Sciatic nerve (tissue), 2 donors: ENCODE measurements around the gene FAM50A. TPM values are rescaled to one million over a fixed set of nuclear protein-coding genes. Genes with fewer than 3 reads are reported as not detected.

ENCODE experiments used
- ATAC-seq: fragments of 200-7000 bp; cut with Tn5 transposase; one replicate; pipeline ENCODE4 v1.9.1; 2020; ENCODE audit warnings: mild to moderate bottlenecking, moderate library complexity
- DNase-seq: peaks from one replicate; pipeline ENCODE4 v3.0.0-alpha.2; 2020; ENCODE audit warnings: low spot score
- intact Hi-C: fragments of 100-400 bp; cut with DNase I; formaldehyde crosslinking; loops from one replicate; pipeline ENCODE4 v1.14.2; 2022
- total RNA-seq: library from RNA; stranded (reverse); fragmentation: NEBNext Ultra II Directional; extraction: Animal tissue kit (Norgen Biotek cat#: 25700); gene quantifications from one replicate; pipeline ENCODE4 v1.2.1, GENCODE V29; 2021
- donor health status: DM: no; HTN: no; CAD: no.
- donor health status: DM: no; HTN: no; CAD: no.

FAM50A gene
- total RNA-seq, 1 donor from 2014 or later, result 51.1 TPM

- ATAC-seq, result peak; percentile 39
- no peak for DNase-seq
- intact Hi-C loops, result no loop called here
Measured at GRCh38 chrX:154458954-154459778, 15.2 kb downstream of the FAM50A start.

- intact Hi-C loops, result no loop called here
- no peak for DNase-seq
- peak; percentile 47 for ATAC-seq
Measured at GRCh38 chrX:154459832-154460231, 15.9 kb downstream of the FAM50A start.

GRCh38 chrX:154460326-154460725, 16.4 kb downstream of the FAM50A start:
- intact Hi-C loops, result no loop called here
- ATAC-seq (no peak), DNase-seq (no peak)

GRCh38 chrX:154462396-154462795, 18.5 kb downstream of the FAM50A start:
- ATAC-seq, result no peak
- no peak for DNase-seq
- intact Hi-C loops, result no loop called here

GRCh38 chrX:154463611-154464220, 19.8 kb downstream of the FAM50A start:
- intact Hi-C loops, result no loop called here
- ATAC-seq, result no peak
- no peak for DNase-seq

- ATAC-seq (no peak), DNase-seq (no peak)
- intact Hi-C loops, result no loop called here
Measured at GRCh38 chrX:154464806-154465365, 20.9 kb downstream of the FAM50A start.

- intact Hi-C loops, result no loop called here
- no peak for DNase-seq
- ATAC-seq, result no peak
Measured at GRCh38 chrX:154465601-154466000, 21.7 kb downstream of the FAM50A start.

- DNase-seq (no peak), ATAC-seq (no peak)
- intact Hi-C loops, result no loop called here
Measured at GRCh38 chrX:154466036-154466435, 22.1 kb downstream of the FAM50A start.

GRCh38 chrX:154466907-154467306, 23.0 kb downstream of the FAM50A start:
- intact Hi-C loops, result no loop called here
- ATAC-seq (no peak), DNase-seq (no peak)

GRCh38 chrX:154467556-154467955, 23.6 kb downstream of the FAM50A start:
- intact Hi-C loops, result no loop called here
- DNase-seq (no peak), ATAC-seq (no peak)

GRCh38 chrX:154468217-154468616, 24.3 kb downstream of the FAM50A start:
- no peak for DNase-seq
- ATAC-seq, result no peak
- intact Hi-C loops, result no loop called here

GRCh38 chrX:154469114-154469513, 25.2 kb downstream of the FAM50A start:
- DNase-seq (no peak), ATAC-seq (no peak)
- intact Hi-C loops, result no loop called here

GRCh38 chrX:154469880-154470279, 25.9 kb downstream of the FAM50A start:
- DNase-seq (no peak), ATAC-seq (no peak)
- intact Hi-C loops, result no loop called here

GRCh38 chrX:154470434-154470833, 26.5 kb downstream of the FAM50A start:
- DNase-seq, result no peak
- intact Hi-C loops, result no loop called here
- no peak for ATAC-seq

GRCh38 chrX:154470914-154471568, 27.1 kb downstream of the FAM50A start:
- ATAC-seq, result no peak
- intact Hi-C loops, result no loop called here
- DNase-seq, result no peak

- intact Hi-C loops, result no loop called here
- DNase-seq, result no peak
- no peak for ATAC-seq
Measured at GRCh38 chrX:154471839-154472684, 28.1 kb downstream of the FAM50A start.

- DNase-seq (no peak), ATAC-seq (no peak)
- intact Hi-C loops, result no loop called here
Measured at GRCh38 chrX:154472685-154473632, 29.0 kb downstream of the FAM50A start.

GRCh38 chrX:154473683-154474082, 29.7 kb downstream of the FAM50A start:
- intact Hi-C loops, result no loop called here
- ATAC-seq, result no peak
- DNase-seq, result no peak
